Esophagus squamous epithelium (tissue), 5 donors: Measurements from ENCODE around the gene RASEF. TPM values are rescaled to one million over a fixed set of nuclear protein-coding genes. Genes with fewer than 3 reads are reported as not detected.
A peak's percentile ranks its signal among the peaks of the same experiment; 100 is the strongest.

Source experiments
- DNase-seq: peaks from one replicate; lab custom pipeline; 2025; lab: John Stamatoyannopoulos, UW
- H3K27ac ChIP-seq, 4 donors: fragments of 200-600 bp; sonication (generic); one replicate each; pipeline ENCODE4 v1.5.1; 2016 to 2019; ENCODE audit warnings: mild to moderate bottlenecking in 1 of 4
- H3K27me3 ChIP-seq, 4 donors: fragments of 200-600 bp; sonication (generic); 1 replicate in 3 of 4; 2 replicates in 1 of 4; pipeline versions ENCODE4 v1.5.1 to v1.6.0; 2017 to 2021; ENCODE audit warnings: antibody characterized with exemption in 1 of 4
- H3K36me3 ChIP-seq, 3 donors: fragments of 200-600 bp; sonication (generic); one replicate each; pipeline ENCODE4 v1.5.1; 2016 to 2019
- H3K4me1 ChIP-seq, 3 donors: fragments of 200-600 bp; sonication (generic); one replicate each; pipeline ENCODE4 v1.5.1; 2017 to 2019
- H3K4me3 ChIP-seq, 4 donors: fragments of 200-600 bp; sonication (generic); 1 replicate in 3 of 4; 2 replicates in 1 of 4; pipeline ENCODE4 v1.5.1; 2016 to 2019; ENCODE audit warnings: mild to moderate bottlenecking in 2 of 4, moderate library complexity in 1 of 4
- H3K9me3 ChIP-seq, 3 donors: fragments of 200-600 bp; sonication (generic); one replicate each; pipeline ENCODE4 v1.5.1; 2016 to 2019
- POLR2A ChIP-seq, 4 donors: fragments of 450-650 bp; IDR thresholded peaks; one replicate each; pipeline ENCODE4 v1.6.1; 2017; ENCODE audit warnings: antibody characterized with exemption in 4 of 4, mild to moderate bottlenecking in 4 of 4, moderate library complexity in 3 of 4
- WGBS, 2 donors: methylation state at CpG; one replicate each; pipeline ENCODE4 v1.1.5; 2018; 5-methylcytosine and 5-hydroxymethylcytosine counted together
- intact Hi-C: fragments of 100-400 bp; cut with DNase I; formaldehyde crosslinking; loops from one replicate; pipeline ENCODE4 v1.15.0; 2022
- total RNA-seq, 4 donors: library from RNA; depleted of rRNA; stranded (reverse); fragments of >200 nt; gene quantifications; one replicate each; pipeline ENCODE4 v1.1.0, GENCODE V29; 2016
- TF ChIP-seq, protein P1 (sequence below), 6 experiments: fragments of 450-650 bp in 4 of 6; fragments of 200-600 bp in 2 of 6; sonication (generic) in 2 of 6; IDR thresholded peaks; one replicate each; pipeline ENCODE4 v1.5.1; 2016 to 2019; ENCODE audit warnings: antibody characterized with exemption in 6 of 6, mild to moderate bottlenecking in 4 of 6, moderate library complexity in 4 of 6
- donor health status: DM: yes; HTN: yes; CAD: no.

RASEF gene
- total RNA-seq, 4 donors from 2014 or later: 9.1 to 17.4 (median 13.5) TPM

DNA sequence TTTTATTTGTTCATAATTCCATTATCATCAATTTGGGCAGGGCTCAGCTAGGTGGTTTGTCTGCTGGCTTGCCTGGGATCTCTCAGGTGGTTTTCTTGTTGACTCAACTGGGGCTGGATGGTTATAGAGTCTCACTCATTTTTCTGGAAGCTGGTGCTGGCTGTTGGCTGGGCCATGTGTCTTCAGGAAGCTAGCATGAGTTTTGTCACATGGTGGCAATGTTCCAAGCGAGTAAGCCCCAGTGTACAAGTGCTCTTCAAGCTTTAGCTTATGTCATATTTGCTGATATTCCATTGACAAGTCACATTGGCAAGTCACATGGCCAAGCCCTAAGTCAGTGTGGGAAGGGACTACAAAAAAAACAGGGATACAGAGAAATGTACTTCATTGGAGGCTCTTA lies 2.3 kb upstream of the RASEF start:
- Histone ChIP-seq H3K27ac (no peak overlapping the region), H3K4me3 (no peak overlapping the region), H3K36me3 (no peaks in the 10 kb centered on the region), H3K4me1 (peaks cover 0 to 35% (median 0%) of the 10 kb centered on the region in 3 donors), H3K9me3 (no peaks in the 10 kb centered on the region), H3K27me3 (peaks cover 0 to 39% (median 0%) of the 10 kb centered on the region in 4 donors)
- TF ChIP-seq, protein P1, sequence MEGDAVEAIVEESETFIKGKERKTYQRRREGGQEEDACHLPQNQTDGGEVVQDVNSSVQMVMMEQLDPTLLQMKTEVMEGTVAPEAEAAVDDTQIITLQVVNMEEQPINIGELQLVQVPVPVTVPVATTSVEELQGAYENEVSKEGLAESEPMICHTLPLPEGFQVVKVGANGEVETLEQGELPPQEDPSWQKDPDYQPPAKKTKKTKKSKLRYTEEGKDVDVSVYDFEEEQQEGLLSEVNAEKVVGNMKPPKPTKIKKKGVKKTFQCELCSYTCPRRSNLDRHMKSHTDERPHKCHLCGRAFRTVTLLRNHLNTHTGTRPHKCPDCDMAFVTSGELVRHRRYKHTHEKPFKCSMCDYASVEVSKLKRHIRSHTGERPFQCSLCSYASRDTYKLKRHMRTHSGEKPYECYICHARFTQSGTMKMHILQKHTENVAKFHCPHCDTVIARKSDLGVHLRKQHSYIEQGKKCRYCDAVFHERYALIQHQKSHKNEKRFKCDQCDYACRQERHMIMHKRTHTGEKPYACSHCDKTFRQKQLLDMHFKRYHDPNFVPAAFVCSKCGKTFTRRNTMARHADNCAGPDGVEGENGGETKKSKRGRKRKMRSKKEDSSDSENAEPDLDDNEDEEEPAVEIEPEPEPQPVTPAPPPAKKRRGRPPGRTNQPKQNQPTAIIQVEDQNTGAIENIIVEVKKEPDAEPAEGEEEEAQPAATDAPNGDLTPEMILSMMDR (IDR thresholded peaks at IDR 0.05): no peak
- TF ChIP-seq POLR2A (IDR thresholded peaks at IDR 0.05): no peak
- WGBS, 2 donors: 57 to 82% methylated on average over 1 of the region's 1 CpG
- DNase-seq: no peak
- intact Hi-C loops: no loop called here

DNA sequence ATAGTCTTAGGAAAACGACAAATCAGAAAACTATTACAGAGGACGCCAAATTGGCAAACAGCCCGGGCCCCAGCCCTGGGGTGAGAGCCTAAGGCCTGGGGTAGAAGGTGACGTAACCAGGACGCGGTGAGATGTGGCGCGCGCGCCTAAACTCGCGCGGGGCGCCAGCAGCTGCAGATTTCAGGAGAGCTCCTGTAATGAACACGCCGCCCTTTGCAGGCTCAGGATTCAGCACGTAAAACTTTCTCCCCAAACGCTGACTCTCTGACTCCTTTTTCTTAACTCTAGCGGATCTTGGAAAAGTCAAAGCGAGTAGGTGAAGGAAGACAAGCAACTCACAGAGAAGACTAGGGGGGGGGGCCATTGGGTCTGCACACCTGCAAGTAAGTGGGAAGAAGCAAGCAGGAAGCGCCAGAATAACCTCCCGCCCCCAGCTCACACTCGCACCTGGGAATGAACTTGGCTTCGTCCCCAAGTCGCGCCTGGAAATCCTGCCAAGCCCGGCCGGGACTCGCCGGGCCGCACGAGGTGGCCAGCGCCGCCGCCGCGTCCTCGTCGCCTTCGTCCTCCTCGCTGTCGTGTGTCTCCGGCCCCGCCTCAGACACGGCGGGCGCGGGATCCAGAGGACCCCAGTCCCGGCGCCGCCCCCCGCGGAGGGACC lies 822 bp downstream of the RASEF start:
- Histone ChIP-seq H3K27me3 (peaks cover 0 to 39% (median 0%) of the 10 kb centered on the region in 4 donors), H3K4me3 (peak overlapping the region; percentile 49 to 65 (median 58)), H3K36me3 (no peaks in the 10 kb centered on the region), H3K4me1 (peaks cover 0 to 45% (median 0%) of the 10 kb centered on the region in 3 donors), H3K9me3 (no peaks in the 10 kb centered on the region), H3K27ac (peak overlapping the region; percentile 67 to 86 (median 82))
- no peak for DNase-seq
- 0 to 11% methylated on average over 7 to 26 of the region's 53 CpGs for WGBS, 2 donors
- TF ChIP-seq POLR2A (IDR thresholded peaks at IDR 0.05): no peak
- TF ChIP-seq, protein P1 (IDR thresholded peaks at IDR 0.05): no peak
- intact Hi-C loops: no loop called here

DNA sequence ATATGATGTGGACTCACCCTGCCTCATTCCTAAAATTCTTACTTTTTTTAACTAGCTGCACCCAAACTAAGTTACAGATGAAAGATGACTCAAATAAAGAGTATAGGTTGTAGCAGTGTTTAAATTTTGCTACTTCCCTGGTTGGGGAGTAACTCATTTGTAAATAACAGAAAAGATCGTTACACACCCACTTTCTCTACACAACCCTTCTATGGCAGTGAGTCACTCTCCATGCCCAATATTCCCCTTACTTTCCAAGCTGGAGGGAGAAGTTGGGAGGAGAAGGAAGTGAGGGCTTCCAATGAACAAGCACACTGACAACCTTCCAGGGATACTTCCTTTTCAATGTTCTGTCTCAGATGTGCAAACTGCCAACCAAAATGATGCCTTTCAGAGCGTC lies 1.9 kb downstream of the RASEF start:
- DNase-seq: no peak
- intact Hi-C loops: no loop called here
- Histone ChIP-seq H3K36me3 (no peaks in the 10 kb centered on the region), H3K9me3 (no peaks in the 10 kb centered on the region), H3K27me3 (peaks cover 0 to 39% (median 0%) of the 10 kb centered on the region in 4 donors), H3K4me3 (peak overlapping the region; percentile 49 to 65 (median 58)), H3K27ac (peak overlapping the region; percentile 11 to 86 (median 82)), H3K4me1 (peaks cover 0 to 45% (median 0%) of the 10 kb centered on the region in 3 donors)
- WGBS, 2 donors: 23 to 46% methylated on average over 2 of the region's 2 CpGs
- TF ChIP-seq, protein P1 (IDR thresholded peaks at IDR 0.05): no peak
- no peak for TF ChIP-seq POLR2A (IDR thresholded peaks at IDR 0.05)

DNA sequence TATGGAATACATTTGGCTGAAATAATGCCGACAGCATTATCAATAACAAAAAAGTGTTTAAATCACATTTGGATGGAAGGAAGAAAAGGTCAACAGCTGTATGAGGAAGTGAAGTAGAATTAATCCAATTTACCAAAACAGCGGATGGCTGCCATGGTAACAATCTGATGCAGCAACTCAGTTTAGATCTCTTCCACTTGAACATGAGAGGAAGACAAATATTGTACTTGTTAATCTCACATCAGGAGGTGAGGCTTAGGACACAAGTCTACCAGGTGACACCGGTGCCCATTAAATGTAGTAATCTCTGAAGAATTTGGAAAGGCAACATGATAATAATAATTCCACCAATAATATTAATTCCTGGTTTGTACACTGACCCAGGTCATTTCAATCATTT lies 2.4 kb downstream of the RASEF start:
- H3K4me3 ChIP-seq: no peak overlapping the region
- no peaks in the 10 kb centered on the region for H3K9me3 ChIP-seq
- intact Hi-C loops: no loop called here
- no peak for TF ChIP-seq POLR2A (IDR thresholded peaks at IDR 0.05)
- TF ChIP-seq, protein P1 (IDR thresholded peaks at IDR 0.05): no peak
- H3K27ac ChIP-seq: peak overlapping the region in 2 of 4 donors; percentile 83 to 86
- peaks cover 0 to 45% (median 0%) of the 10 kb centered on the region in 3 donors for H3K4me1 ChIP-seq
- WGBS, 2 donors: 60 to 65% methylated on average over 3 of the region's 3 CpGs
- no peaks in the 10 kb centered on the region for H3K36me3 ChIP-seq
- peaks cover 0 to 39% (median 0%) of the 10 kb centered on the region in 4 donors for H3K27me3 ChIP-seq
- DNase-seq: no peak

DNA sequence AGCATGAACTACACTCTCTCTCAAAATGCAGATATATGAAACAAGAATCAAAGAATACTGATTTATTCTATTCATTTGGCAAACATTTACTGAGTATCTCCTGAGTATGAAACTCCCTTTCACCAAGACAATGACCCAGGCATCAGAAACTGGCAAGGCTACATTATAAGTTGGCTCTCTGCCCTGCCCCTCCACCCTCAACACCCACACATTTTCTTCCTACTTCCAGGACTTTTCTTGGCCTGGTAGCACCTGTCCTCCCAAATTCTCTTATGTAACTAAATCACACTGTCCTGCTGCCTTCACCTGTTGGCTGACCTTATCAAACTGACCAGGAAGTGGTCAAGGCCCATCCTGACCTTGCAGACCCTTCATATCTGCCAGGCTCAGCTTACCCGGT lies 3.5 kb downstream of the RASEF start:
- Histone ChIP-seq H3K27me3 (peaks cover 0 to 35% (median 0%) of the 10 kb centered on the region in 4 donors), H3K9me3 (no peaks in the 10 kb centered on the region), H3K4me1 (peaks cover 0 to 45% (median 0%) of the 10 kb centered on the region in 3 donors), H3K36me3 (no peaks in the 10 kb centered on the region), H3K27ac (no peak overlapping the region), H3K4me3 (no peak overlapping the region)
- 86 to 100% methylated on average over 1 of the region's 1 CpG for WGBS, 2 donors
- intact Hi-C loops: no loop called here
- no peak for TF ChIP-seq POLR2A (IDR thresholded peaks at IDR 0.05)
- TF ChIP-seq, protein P1 (IDR thresholded peaks at IDR 0.05): no peak
- no peak for DNase-seq
